Stimulated activated CD4-positive, alpha-beta T cell treated with anti-CD3 and anti-CD28 coated beads, Interleukin-2, amount 100 ng/mL, for 4 hours (primary cell): ENCODE results near the gene SERPINI1.
"Not testable (repeated sequence)": the region's sequence is repeated elsewhere in the genome, so short reads cannot be mapped to it uniquely, and the experiment has no call there.

Experiments used
- DNase-seq: peaks from one replicate; pipeline ENCODE4 v3.0.0-alpha.2; 2020; ENCODE audit warnings: low read depth

Gene SERPINI1

DNA sequence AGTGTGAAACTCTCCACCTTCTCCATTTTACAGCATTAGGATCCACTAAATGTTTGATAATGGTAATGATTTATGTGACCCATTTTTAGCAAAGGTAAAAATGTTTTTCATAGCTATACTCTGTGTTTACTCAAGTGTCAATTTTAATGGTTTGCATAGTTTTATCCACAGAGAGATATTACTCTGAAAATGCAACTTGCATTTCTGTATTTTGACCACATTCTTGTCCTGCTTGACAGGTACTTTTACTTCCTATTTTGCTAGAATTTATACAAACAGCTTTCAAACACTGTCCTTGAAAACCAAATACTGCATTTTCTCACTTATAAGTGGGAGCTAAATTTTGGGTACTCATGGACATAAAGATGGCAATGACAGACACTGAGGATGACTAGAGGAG, 62.9 kb downstream of the SERPINI1 start:
- no peak for DNase-seq

DNA sequence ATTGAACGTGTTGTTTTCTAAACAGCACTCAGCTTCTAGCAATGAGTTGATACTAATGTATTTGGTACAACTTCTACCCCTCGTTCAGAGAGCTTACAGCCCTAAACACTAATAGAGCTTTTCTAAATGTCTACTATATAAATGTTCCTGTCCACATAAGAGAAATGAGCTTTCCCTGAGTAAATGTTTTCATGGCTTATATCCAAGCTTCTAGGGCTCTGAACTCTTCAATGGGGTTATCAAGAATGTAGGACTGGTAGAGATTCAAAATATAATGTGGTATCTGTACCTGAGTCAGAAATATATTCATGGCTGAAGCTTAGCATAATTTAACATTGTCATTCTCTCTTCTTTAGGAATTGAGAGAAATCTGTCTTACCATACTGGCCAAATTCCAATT, 73.4 kb downstream of the SERPINI1 start:
- no peak for DNase-seq

DNA sequence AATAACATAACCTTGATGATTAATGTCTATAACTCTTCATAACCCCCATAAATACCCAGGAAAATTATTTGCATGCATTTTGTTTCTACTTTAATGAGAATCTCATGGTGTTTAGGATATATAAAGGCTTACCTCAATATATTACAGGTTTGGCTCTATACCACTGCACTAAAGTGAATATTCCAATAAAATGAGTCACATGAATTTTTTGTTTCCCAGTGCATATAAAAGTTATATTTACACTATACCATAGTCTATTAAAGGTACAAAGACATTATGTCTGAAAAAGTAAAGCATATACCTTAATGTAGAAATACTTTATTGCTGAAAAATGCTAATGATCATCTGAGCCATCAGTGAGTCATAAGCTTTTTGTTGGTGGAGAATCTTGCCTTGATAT, 74.7 kb downstream of the SERPINI1 start:
- no peak for DNase-seq

DNA sequence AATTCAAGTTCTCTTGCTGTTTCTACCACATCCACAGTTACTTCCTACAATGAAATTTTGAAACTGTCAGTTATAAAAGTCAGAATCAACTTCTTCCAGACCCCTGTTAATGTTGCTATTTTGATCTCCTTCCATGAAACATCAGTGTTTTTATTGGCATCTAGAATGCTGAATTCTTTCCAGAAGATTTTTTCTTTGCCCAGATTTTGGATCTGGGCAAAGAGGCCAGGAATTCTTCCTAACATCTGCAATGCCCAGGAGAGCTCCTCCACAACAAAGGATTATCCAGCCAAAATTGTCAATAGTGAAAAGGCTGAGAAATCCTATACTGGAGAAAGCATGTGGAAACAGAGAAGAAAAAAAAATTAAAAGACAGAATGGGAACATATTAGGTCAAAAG, 75.5 kb downstream of the SERPINI1 start:
- no peak for DNase-seq

DNA sequence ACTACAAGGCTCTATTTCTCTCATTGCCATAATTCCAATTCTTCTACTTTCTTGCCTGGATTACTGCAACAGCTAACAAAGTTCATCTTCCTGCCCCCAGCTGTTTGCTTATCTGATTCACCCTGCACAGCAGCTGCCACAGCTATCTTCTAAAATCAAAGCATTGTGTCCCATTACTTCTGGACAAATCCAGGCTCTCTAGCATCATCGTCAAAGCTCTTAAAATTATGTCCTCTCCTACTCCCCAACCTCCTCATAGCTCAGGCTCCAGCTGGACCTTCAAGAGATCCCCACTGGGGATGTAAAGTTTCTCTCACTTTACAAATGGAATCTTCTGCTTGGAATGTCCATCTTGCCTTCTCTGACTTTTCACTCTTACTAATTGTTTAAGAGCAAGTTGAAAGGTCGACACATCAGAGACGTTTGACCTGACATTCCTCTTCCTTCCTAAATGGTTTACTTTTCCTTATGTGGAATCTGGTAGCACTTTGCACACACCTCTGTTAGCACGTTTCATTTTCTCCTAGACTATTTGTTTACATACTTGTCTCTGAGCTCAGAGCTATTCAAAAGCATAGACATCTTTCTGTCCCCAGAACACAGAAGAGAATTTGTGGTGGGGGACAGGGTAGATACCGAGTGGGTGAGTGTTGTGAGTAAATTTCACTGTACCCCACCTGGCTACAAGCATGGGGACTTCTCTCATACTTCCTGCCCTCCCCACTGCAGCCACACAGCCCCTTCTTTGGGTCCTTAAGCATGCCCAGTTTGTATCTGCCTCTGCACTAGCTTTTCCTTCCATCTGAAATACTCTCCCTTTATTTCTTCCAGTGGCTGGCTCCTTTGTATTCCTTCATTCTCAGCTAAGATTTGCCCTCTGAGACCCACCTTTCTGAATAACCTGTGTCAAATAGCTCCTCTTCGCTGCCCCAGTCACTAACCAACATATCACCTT, 77.9 kb downstream of the SERPINI1 start:
- DNase-seq = no peak

DNA sequence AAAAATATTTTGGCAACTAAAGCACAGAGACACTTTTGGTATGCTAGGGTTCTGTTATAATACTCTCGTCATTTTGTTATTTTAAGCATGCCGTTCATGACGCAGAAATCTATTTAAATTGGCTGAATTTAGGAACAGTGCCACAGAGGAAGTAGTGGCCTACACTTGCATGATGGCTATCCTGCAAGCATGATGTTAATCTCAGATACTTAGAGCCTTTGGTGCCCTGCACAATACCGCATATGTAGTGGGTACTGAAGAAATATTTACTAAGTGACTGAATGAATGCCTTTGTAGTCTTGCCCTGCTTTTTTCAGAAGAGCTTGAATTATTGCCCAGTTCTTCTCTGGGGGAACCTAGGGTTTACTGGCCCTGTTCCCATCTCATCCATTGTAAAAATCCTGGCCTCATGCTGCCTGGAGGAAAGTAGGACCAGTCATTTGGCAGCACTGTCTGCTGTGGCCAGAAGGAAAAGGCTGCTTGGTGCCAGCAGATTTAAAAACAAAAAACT, 79.0 kb downstream of the SERPINI1 start:
- no peak for DNase-seq

DNA sequence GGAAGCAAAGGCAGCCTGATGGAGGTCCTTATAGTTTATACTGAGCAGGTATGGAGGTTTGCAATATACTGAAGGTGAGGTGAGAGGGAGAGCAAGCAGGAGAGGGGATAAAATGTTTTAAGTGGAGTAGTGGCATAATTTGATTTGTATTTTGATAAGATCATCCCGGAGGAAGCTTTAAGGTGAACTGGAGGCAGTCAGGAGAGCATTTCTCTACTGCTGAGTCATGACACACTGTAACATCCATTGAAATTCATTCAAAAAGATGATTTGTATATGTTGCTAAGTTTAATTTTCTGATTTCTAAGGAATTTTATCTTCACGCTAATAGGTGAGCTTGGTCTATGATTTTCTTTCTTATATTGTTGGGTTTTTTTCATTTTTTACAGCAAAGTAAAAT, 81.4 kb downstream of the SERPINI1 start:
- DNase-seq = no peak

DNA sequence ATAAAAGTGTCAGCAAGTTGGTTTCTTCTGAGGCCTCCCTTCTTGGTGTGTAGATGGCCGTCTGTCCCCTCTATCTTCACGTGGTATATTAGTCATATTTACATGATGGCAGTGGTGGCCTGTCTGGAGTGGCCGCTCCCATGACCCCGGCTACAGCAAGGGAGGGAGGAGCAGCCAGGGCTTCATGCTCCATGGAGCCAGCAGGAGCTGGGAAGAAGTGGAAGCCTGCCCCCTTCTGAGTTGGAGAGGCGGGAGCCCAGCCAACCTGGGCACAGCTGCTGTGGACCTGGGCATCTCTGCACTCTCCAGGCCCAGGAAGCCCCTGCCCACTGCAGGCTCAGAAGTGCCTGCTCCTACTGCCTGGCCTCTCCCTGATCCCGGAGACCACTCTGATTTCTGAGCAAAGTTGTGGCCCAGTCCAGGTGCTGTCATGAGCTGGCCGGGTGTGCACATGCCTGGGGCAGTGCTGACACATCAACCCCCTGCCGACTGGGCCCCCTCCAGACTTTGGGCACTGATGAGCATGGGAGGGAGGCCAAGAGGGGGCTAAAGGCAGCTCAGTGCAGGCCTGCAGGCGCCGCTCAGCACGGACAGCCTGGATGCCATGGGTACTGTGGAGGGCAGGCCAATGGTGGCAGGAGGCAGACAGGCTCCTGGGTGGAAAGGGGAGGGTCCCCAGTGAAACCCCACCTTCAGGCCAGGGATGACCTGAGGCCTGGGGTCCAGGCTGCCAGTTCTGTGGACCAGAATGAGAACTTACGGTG, 84.8 kb downstream of the SERPINI1 start:
- no peak for DNase-seq

DNA sequence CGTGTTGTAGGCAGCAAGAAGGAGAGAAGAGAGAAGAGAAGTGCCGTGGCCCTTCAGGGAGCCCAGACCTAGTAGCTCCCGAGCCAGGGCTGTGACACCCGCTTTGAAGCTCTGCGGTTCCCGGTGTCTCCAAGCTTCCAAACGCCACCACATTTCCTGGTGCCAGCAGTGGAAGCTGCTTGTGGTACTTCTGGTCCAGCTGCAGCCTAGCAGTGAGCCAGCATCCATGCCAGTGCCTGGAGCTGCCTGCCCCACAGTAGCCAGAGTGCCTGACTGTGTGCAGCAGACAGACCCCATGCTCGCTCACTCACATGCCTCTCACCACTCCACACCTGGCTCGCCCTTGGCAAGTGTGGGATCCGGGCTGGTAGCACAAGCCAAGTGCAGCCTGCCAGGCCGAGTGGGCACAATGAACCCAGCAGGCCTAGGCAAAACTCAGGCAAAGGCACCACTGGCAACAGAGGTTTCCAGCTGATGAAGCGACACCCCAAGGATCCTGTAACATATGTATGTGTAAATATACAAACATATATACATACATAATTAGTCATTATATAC, 85.8 kb downstream of the SERPINI1 start:
- DNase-seq = no peak

DNA sequence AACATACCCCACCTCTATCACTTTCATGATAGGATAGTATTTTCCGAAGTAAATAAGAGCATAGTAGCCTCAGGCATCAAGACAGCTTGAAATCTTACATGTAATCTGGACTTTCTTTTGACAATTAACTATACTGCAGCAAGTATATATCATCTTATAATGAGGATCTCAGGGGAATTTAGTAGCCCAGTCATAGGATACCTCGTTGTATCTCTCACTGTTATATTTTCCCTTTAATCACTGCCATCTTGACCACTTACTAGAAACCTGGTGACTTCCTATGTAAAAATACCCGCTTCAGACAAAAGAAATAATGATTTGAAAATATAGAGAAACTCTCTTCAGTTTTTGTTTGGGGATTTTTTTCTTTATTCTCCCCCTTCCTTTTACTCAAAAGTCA, 88.2 kb downstream of the SERPINI1 start:
- DNase-seq = no peak

DNA sequence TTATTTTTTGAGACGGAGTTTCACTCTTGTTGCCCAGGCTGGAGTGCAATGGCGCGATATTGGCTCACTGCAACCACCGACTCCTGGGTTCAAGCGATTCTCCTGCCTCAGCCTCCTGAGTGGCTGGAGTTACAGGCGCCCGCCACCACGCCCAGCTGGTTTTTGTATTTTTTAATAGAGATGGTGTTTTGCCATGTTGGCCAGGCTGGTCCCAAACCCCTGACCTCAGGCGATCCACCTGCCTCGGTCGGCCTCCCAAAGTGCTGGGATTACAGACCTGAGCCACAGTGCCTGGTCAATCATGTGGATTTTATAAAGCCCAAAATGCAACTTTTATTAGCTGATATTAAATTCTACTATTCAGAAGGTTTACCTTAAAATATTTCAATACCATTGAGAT, 92.1 kb downstream of the SERPINI1 start:
- not testable (repeated sequence) for DNase-seq

DNA sequence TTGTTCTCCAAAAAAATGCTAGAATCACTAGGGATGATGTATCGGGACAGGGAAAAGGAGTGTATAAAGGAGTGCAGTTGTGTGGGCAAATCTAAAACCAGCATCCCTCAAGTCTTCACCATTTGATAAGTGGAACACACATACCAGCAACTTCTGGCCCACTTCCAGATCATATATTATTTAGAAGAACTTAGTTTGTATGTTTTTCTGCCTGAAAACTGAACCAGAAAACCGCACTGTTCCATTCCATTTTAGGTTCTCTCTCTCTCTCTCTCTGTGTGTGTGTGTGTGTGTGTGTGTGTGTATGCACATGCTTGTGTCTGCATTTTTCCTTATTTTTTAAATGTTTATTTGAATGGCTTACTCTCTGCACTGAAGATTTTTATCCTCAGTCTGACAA, 93.5 kb downstream of the SERPINI1 start:
- DNase-seq = no peak

DNA sequence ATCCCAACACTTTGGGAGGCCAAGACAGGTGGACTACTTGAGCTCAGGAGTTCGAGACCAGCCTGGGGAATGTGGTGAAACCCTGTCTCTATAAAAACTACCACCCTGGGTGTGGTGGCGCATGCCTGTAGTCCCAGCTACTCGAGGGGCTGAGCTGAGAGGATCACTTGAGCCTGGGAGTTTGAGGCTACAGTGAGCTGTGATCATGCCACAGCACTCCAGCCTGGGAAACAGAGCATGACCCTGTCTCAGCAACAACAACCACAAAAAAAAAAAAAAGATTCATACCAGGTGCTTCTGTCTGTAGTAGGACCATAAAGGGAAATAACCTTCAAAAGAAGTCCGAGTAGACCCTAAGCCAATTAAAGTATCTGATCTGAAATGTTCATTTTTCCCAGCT, 94.5 kb downstream of the SERPINI1 start:
- no peak for DNase-seq

DNA sequence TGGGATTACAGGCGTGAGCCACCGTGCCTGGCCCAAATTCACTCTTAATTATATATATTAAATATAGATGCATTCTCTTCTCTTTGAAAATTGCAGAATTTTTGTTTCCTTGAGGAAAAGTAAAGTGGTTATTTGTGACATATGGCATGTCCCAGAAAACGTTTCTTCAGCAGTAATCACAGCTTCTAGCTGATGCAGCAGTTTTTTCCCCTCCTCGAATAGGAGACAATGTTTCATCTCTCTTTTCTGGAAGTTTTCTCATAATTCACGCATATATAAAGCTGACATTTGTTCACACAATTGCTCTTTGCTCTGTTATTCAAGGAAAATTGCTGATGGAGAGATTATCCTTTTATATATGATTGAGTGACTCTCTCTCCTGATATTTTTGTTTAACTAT, 99.8 kb downstream of the SERPINI1 start:
- DNase-seq = no peak

DNA sequence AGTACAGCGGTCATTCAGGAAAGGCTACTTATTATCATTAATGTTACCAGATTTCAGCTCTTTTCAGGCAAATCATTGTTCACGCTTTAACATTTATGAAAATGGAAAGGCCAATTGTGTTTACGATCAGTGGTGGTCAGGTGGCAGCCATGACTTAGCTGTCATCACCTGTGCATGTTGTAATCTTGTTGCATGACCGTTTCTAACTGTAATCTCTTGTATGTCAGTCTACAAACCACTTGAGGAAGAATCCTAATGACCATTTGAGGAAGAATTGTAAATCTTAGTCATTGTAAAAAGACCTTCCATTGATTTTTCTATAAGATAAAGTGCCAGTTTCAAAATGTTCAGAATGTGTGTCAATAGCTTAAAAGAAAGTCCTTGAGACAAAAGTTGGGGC, 100.4 kb downstream of the SERPINI1 start:
- no peak for DNase-seq

DNA sequence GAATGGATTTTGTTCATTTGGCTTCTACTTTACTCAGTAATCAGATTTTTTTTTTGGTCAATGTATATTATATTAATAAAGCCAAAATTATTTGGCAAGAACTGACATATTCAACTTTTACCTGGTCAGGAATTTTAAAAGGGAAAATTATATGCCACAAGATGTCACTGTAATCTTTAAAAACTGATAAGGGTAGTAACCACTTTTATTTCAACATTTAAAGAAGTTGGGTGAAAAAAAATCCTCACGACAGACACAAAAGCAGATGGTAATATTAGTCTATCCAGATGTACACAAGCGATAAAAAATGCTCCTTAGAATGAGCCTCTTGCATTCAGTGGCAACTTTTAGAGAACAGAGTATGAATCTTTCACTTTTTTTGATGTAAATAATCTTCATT, 101.9 kb downstream of the SERPINI1 start:
- no peak for DNase-seq

DNA sequence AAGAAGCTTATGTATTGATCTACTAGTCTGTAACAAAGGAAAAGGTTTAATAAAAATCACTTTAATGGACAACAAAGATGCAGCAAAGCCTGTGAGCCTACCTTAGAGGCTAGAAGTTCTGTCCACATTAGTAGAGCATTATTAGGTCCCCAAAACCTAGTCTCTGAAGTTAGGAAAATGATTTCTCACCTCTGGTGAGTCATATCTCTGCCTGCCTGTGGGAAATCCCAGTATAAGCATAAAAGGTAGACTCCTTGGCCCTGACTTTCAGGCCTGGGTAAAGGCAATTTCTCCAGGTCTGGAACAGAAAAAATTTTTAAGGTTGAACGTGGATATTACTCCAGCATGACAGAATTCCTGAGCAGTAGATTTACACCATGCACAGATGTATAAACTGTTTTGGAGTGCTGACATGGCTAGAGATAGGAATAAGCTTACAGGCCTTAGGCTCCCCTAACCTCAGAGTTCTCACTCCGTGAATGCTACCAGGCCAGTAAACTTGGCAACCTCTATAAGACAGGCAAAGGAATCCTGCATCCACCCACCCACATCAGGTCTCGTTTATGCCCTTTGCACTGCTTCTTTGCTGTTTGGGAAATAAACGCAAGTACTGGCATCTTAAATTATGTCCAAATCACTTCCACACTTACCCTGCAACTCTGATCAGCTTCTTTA, 104.1 kb downstream of the SERPINI1 start:
- no peak for DNase-seq

DNA sequence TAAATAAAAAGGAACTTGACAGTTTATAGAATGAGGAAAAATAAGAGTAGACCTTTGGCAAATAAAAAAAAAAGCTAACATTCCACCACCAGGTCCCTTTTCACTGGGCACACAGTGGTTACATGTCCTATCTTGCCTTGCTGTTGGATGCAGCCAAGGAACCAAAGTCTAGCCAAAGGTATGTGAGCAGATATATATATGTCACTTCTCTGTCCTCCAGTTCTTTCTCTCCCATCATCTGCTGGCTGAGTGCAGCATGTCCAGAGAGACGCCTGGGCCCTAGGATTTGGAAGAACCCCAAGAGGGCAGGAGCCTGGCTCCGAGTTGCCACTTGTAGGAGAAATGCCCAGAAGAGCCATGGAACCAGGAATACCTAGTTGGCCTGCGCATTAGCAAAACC, 104.7 kb downstream of the SERPINI1 start:
- no peak for DNase-seq

DNA sequence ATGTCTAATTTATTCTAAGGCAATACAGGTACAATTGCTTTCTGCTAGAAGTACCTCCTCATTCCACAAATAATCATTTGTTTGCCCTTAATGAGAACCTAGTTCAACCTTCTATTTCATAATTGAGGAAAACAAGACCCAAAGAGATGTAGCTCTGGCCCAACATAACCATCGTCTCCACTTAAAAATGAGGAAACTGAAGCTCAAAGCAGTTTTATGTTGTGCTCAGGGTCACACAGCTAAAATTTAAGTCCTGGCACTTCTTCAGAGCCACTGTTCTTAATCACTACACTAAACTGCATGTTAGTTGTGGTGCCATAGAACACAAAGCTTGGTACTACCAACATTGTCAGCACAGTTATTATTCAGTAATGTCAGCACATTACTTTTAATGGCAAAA, 108.0 kb downstream of the SERPINI1 start:
- DNase-seq = no peak

DNA sequence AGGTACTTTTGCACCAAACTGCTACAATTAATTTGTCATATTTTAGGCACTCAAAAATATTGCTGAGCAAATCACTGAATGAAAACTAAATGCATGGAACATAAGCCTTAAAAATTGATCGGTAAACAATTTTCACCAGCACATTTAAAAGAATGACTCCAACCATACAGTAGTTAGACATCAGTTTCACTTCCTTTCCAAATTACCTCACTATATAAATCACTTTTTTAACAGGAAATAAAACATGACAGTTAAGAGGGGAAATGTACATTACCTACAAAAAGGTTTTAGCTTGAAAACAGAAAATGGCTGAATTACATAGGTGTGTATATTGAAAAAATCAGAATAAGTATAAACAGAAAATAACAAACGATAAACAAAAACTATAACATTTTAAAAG, 108.4 kb downstream of the SERPINI1 start:
- no peak for DNase-seq

DNA sequence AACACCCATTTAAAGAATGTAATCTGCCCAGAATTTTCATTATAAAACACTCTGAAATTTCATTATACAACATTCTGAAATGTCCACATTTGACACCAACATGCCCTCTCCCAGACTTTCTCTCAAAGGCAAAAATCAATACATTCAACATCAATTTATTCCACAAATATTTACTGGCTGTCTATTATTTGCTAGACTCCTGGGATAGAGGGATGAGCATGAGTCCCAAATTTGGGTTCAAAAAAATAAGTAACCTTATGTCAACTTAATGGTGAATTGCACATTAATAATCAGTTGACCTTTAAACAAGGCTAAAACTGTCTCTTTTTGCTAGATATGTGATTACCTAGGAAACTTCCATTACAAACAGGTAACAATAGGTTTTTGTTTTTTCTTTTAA, 109.0 kb downstream of the SERPINI1 start:
- no peak for DNase-seq

DNA sequence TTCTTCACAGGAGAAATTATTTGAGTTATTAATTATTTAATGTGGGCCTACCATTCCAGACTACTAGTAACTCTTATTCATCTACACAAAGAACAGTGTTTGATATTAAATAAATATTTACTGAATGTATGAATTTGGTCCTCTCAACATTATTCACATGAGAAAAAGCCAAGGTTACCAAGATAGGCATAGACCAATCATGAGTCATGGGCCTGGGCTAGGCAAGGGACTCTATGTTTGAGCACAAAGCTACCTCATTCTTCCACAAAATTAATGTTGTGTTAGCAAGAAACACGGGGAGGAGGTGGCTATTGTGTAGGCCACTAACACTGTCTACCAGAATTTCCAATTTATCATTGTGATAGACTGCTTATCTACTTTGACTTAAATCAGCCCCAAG, 115.7 kb downstream of the SERPINI1 start:
- DNase-seq = no peak
